ENCODE data around the gene HOTAIR.

DNA sequence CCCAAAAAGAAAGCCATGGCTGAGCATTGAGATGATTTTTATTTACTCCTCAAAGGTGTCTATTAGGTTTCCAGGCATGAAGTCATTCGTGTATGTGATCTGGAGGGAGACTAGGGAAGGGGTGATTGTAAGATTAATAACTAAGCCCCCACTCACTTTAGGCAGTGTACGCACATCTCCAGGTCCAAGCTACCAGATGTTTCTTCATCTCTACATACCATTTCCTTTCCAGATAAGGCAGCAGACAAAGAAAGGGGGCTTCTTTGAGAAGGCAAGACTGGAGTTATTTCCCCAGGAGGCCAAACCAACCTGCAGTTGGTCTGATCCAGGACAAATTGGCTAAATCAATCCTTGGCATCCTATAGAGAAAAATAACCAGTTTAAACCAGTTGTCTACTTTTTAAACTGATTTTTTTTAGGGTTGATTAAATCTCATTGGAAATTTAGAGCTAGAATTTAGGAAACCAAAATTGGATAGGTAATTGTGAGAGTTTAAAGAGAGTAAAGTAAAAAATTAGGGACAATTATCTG lies 32.2 kb downstream of the HOTAIR start:
- TF ChIP-seq GATA2 (IDR thresholded peaks at IDR 0.05; ENCODE audit: low read depth, low read length) (no peak), GATA3 (IDR thresholded peaks at IDR 0.05; ENCODE audit: low read depth, low read length) (no peak)

Measured in SH-SY5Y (cell line).